ENCODE measurements around the gene FAH. TPM values are rescaled to one million over a fixed set of nuclear protein-coding genes. Genes with fewer than 3 reads are reported as not detected.

FAH gene
- total and polyA plus RNA-seq, 2 experiments from 2014 or later, result 16.3 to 20.3 TPM

GRCh38 chr15:80157215-80157614 lies 4.4 kb downstream of the FAH start:
- H3K27ac Mint-ChIP-seq, result no peak overlapping the region
- Histone ChIP-seq H3F3A (replicated peaks; ENCODE audit: low read depth) (no peaks in the 10 kb centered on the region), H3K79me2 (replicated peaks; ENCODE audit: insufficient read depth) (no peaks in the 10 kb centered on the region; the same call in 1 of the 2 replicates), H2AFZ (no peak overlapping the region), H4K20me1 (replicated peaks; ENCODE audit: insufficient read depth) (no peaks in the 10 kb centered on the region; the same call in 1 of the 2 replicates), H3K27me3 (ENCODE audit: insufficient read depth) (0 out of 2 replicates have a peak, but pooled peaks cover 3% of the 10 kb centered on the region), H3K4me1 (ENCODE audit: insufficient read depth) (peaks cover 10% of the 10 kb centered on the region; the same call in 1 of the 2 replicates), H3K36me3 (ENCODE audit: insufficient read depth) (no peaks in the 10 kb centered on the region; the same call in 1 of the 2 replicates), H3K9me2 (ENCODE audit: insufficient read depth) (no peaks in the 10 kb centered on the region), H3K27ac (ENCODE audit: low read depth) (no peak overlapping the region), H3K4me3 (no peak overlapping the region), H3K4me2 (no peak overlapping the region)
- H3K27me3 Mint-ChIP-seq (ENCODE audit: insufficient read depth, low read depth, poor library complexity), result peaks cover 24% of the 10 kb centered on the region
- no peak for DNase-seq (ENCODE audit: low spot score)
- TF ChIP-seq ETS1 (IDR thresholded peaks at IDR 0.05) (no peak), ZNF331 (CRISPR knock-in tag; IDR thresholded peaks at IDR 0.05; ENCODE audit: low read depth) (no peak), CTCF (conservative IDR thresholded peaks at IDR 0.05; ENCODE audit: low read depth in 2 of 2) (no peak), NANOG (IDR thresholded peaks at IDR 0.05; ENCODE audit: borderline replicate concordance) (no peak), ZNF114 (CRISPR knock-in tag; IDR thresholded peaks at IDR 0.05) (no peak), ZNF462 (CRISPR knock-in tag; IDR thresholded peaks at IDR 0.05) (no peak)
- peaks cover 11% of the 10 kb centered on the region; the same call in 2 of the 3 replicates for H3K36me3 Mint-ChIP-seq (ENCODE audit: low read depth)
- no peak for ATAC-seq
- no peak overlapping the region for H3K4me3 Mint-ChIP-seq
- peaks cover 23% of the 10 kb centered on the region for H3K4me1 Mint-ChIP-seq
- H3K9me3 Mint-ChIP-seq, result no peaks in the 10 kb centered on the region; the same call in 2 of the 3 replicates
